ENCODE data around the gene USP10. TPM values are rescaled to one million over a fixed set of nuclear protein-coding genes. Genes with fewer than 3 reads are reported as not detected.

Gene USP10
- total and polyA plus RNA-seq, 2 donors from 2014 or later, result 36.8 to 79.5 TPM

GRCh38 chr16:84720177-84720579, 20.4 kb downstream of the USP10 start:
- no peak overlapping the region for H3K27ac ChIP-seq (ENCODE audit: low read depth in 2 of 2, low read length in 2 of 2)
- no peak for FAIRE-seq
- H3K9ac ChIP-seq (ENCODE audit: low read length in 3 of 3), result no peak overlapping the region
- DNase-seq, result no peak
- intact Hi-C loops (cut with DNase I), result loop anchor here (10.0 kb wide), 1 partner anchor 45 kb away; no protein-coding TSS in a partner anchor
- H3K4me1 ChIP-seq (ENCODE audit: control insufficient read depth in 2 of 3, insufficient read depth in 2 of 3, low read depth in 1 of 3, low read length in 3 of 3), result peaks cover 7 to 12% (median 8%) of the 10 kb centered on the region in 3 donors
- H3K27me3 ChIP-seq (ENCODE audit: control insufficient read depth, insufficient read depth, low read length), result no peaks in the 10 kb centered on the region
- no peaks in the 10 kb centered on the region for H3K9me3 ChIP-seq (ENCODE audit: control insufficient read depth in 2 of 3, insufficient read depth in 1 of 3, low read length in 3 of 3)
- no peak for TF ChIP-seq CTCF (IDR thresholded peaks at IDR 0.05; ENCODE audit: borderline replicate concordance, extremely low read depth, insufficient read depth)
- H3K4me3 ChIP-seq (ENCODE audit: low read length in 3 of 3), result no peak overlapping the region
- peaks cover 0 to 2% (median 0%) of the 10 kb centered on the region in 3 donors for H3K36me3 ChIP-seq (ENCODE audit: control insufficient read depth in 2 of 3, insufficient read depth in 3 of 3, low read length in 3 of 3)

GRCh38 chr16:84722068-84722467, 22.3 kb downstream of the USP10 start:
- H3K36me3 ChIP-seq (ENCODE audit: control insufficient read depth in 2 of 3, insufficient read depth in 3 of 3, low read length in 3 of 3), result no peaks in the 10 kb centered on the region
- no peak overlapping the region for H3K27ac ChIP-seq (ENCODE audit: low read depth in 2 of 2, low read length in 2 of 2)
- no peak overlapping the region for H3K9ac ChIP-seq (ENCODE audit: low read length in 3 of 3)
- no peaks in the 10 kb centered on the region for H3K9me3 ChIP-seq (ENCODE audit: control insufficient read depth in 2 of 3, insufficient read depth in 1 of 3, low read length in 3 of 3)
- TF ChIP-seq CTCF (IDR thresholded peaks at IDR 0.05; ENCODE audit: borderline replicate concordance, extremely low read depth, insufficient read depth), result no peak
- no peak overlapping the region for H3K4me3 ChIP-seq (ENCODE audit: low read length in 3 of 3)
- intact Hi-C loops (cut with DNase I), result loop anchor here (10.0 kb wide), 1 partner anchor 47 kb away; no protein-coding TSS in a partner anchor
- H3K27me3 ChIP-seq (ENCODE audit: control insufficient read depth, insufficient read depth, low read length), result no peaks in the 10 kb centered on the region
- peaks cover 9 to 24% (median 14%) of the 10 kb centered on the region in 3 donors for H3K4me1 ChIP-seq (ENCODE audit: control insufficient read depth in 2 of 3, insufficient read depth in 2 of 3, low read depth in 1 of 3, low read length in 3 of 3)
- DNase-seq (no peak), FAIRE-seq (no peak)

- no peak overlapping the region for H3K9ac ChIP-seq (ENCODE audit: low read length in 3 of 3)
- TF ChIP-seq CTCF (IDR thresholded peaks at IDR 0.05; ENCODE audit: borderline replicate concordance, extremely low read depth, insufficient read depth), result no peak
- intact Hi-C loops (cut with DNase I), result loop anchor here (10.0 kb wide), 1 partner anchor 49 kb away; no protein-coding TSS in a partner anchor
- H3K4me1 ChIP-seq (ENCODE audit: control insufficient read depth in 2 of 3, insufficient read depth in 2 of 3, low read depth in 1 of 3, low read length in 3 of 3), result peaks cover 9 to 24% (median 14%) of the 10 kb centered on the region in 3 donors
- no peaks in the 10 kb centered on the region for H3K27me3 ChIP-seq (ENCODE audit: control insufficient read depth, insufficient read depth, low read length)
- no peak for FAIRE-seq
- no peaks in the 10 kb centered on the region for H3K36me3 ChIP-seq (ENCODE audit: control insufficient read depth in 2 of 3, insufficient read depth in 3 of 3, low read length in 3 of 3)
- H3K27ac ChIP-seq (ENCODE audit: low read depth in 2 of 2, low read length in 2 of 2), result no peak overlapping the region
- H3K9me3 ChIP-seq (ENCODE audit: control insufficient read depth in 2 of 3, insufficient read depth in 1 of 3, low read length in 3 of 3), result no peaks in the 10 kb centered on the region
- no peak for DNase-seq
- H3K4me3 ChIP-seq (ENCODE audit: low read length in 3 of 3), result no peak overlapping the region
These were observed 24.1 kb downstream of the USP10 start for GRCh38 chr16:84723906-84724305.
